DOHH2 (cell line): ENCODE data around the gene PRTN3.

Source experiments
- H3F3A ChIP-seq: fragments of 200-600 bp; sonication (generic), shearing (Covaris generic); 2 replicates; pipeline ENCODE4 v1.6.0; 2016; ENCODE audit warnings: antibody characterized with exemption, mild to moderate bottlenecking; ENCODE audit not compliant: control insufficient read depth, insufficient read depth
- H3K27ac ChIP-seq: fragments of 200-600 bp; sonication (generic); 2 replicates; pipeline ENCODE4 v1.5.1; 2014; ENCODE audit warnings: low read depth, mild to moderate bottlenecking, low read length, moderate library complexity
- H3K27me3 ChIP-seq: fragments of 200-600 bp; sonication (generic); 2 replicates; pipeline ENCODE4 v1.6.1; 2014; ENCODE audit warnings: mild to moderate bottlenecking, low read length, mixed read lengths; ENCODE audit not compliant: control insufficient read depth
- H3K36me3 ChIP-seq: fragments of 200-600 bp; sonication (generic); 2 replicates; pipeline ENCODE4 v1.6.1; 2014; ENCODE audit warnings: mild to moderate bottlenecking, low read length, moderate library complexity, mixed read lengths; ENCODE audit not compliant: control insufficient read depth
- H3K4me1 ChIP-seq: fragments of 200-600 bp; sonication (generic); 2 replicates; pipeline ENCODE4 v1.6.1; 2014; ENCODE audit warnings: mild to moderate bottlenecking, low read length, mixed read lengths; ENCODE audit not compliant: control insufficient read depth
- H3K4me2 ChIP-seq: fragments of 200-600 bp; sonication (generic); 2 replicates; pipeline ENCODE4 v1.6.0; 2014; ENCODE audit warnings: mild to moderate bottlenecking, low read length, moderate library complexity
- H3K4me3 ChIP-seq: fragments of 200-600 bp; sonication (generic); 2 replicates; pipeline ENCODE4 v1.5.1; 2014; ENCODE audit warnings: mild to moderate bottlenecking, low read length, mixed read lengths
- H3K79me2 ChIP-seq: fragments of 200-600 bp; sonication (generic); 2 replicates; pipeline ENCODE4 v1.6.1; 2014; ENCODE audit warnings: mild to moderate bottlenecking, low read length, mixed read lengths; ENCODE audit not compliant: control insufficient read depth
- H3K9me2 ChIP-seq: fragments of 200-600 bp; sonication (generic); replicated peaks from 2 replicates; pipeline ENCODE4 v1.6.1; 2014; ENCODE audit warnings: mild to moderate bottlenecking, low read length, mixed read lengths; ENCODE audit not compliant: control insufficient read depth
- H3K9me3 ChIP-seq: fragments of 200-600 bp; sonication (generic); 2 replicates; pipeline ENCODE4 v1.6.1; 2014; ENCODE audit warnings: antibody characterized with exemption, low read length, mixed read lengths; ENCODE audit not compliant: control insufficient read depth, insufficient read depth
- H4K20me1 ChIP-seq: fragments of 200-600 bp; sonication (generic); 2 replicates; pipeline ENCODE4 v1.6.0; 2014; ENCODE audit warnings: low read depth, mild to moderate bottlenecking, antibody characterized with exemption, low read length, moderate library complexity; ENCODE audit not compliant: control insufficient read depth, insufficient read depth
- CTCF ChIP-seq: fragments of 200-600 bp; sonication (generic); IDR thresholded peaks from one replicate; pipeline ENCODE4 v1.5.1; 2014; ENCODE audit warnings: antibody characterized with exemption, mild to moderate bottlenecking, low read depth, low read length; ENCODE audit not compliant: poor library complexity, severe bottlenecking
- EZH2phosphoT487 ChIP-seq: fragments of 200-600 bp; sonication (generic); IDR thresholded peaks from 2 replicates; pipeline ENCODE4 v1.6.1; 2017; ENCODE audit warnings: borderline replicate concordance, mild to moderate bottlenecking, antibody characterized with exemption, low read length, moderate library complexity, mixed read lengths

PRTN3 gene

GRCh38 chr19:897442-898039 lies 56.7 kb downstream of the PRTN3 start:
- Histone ChIP-seq H3K27me3 (no peaks in the 10 kb centered on the region), H4K20me1 (peaks cover 8% of the 10 kb centered on the region; the same call in 1 of the 2 replicates), H3K9me2 (no peaks in the 10 kb centered on the region), H3K27ac (no peak overlapping the region), H3F3A (peaks cover 2% of the 10 kb centered on the region; the same call in 1 of the 2 replicates), H3K79me2 (no peaks in the 10 kb centered on the region), H3K4me3 (no peak overlapping the region), H3K4me2 (no peak overlapping the region), H3K36me3 (peaks cover 9% of the 10 kb centered on the region; the same call in 1 of the 2 replicates), H3K4me1 (peaks cover 32% of the 10 kb centered on the region), H3K9me3 (no peaks in the 10 kb centered on the region)
- no peak for TF ChIP-seq EZH2phosphoT487
- TF ChIP-seq CTCF, result no peak
